Activated CD4-positive, alpha-beta T cell treated with anti-CD3 and anti-CD28 coated beads, Interleukin-2, amount 10 ng/mL, durations not matched to agents 7 days and 5 days (primary cell): ENCODE data around the gene FMN1. TPM values are rescaled to one million over a fixed set of nuclear protein-coding genes. Genes with fewer than 3 reads are reported as not detected.

Experiments used
- CTCF ChIA-PET: fragments of 350-600 bp; sonication (Branson Sonifier 250); formaldehyde crosslinking; loops from one replicate; lab custom pipeline; 2021; ENCODE audit warnings: antibody characterized with exemption; lab: Charles Lee
- POLR2A ChIA-PET: fragments of 350-600 bp; sonication (Branson Sonifier 250); formaldehyde crosslinking; loops from one replicate; lab custom pipeline; 2021; ENCODE audit warnings: antibody characterized with exemption; lab: Charles Lee
- DNase-seq: peaks from one replicate; pipeline ENCODE4 v3.0.0-alpha.2; 2020
- H3K27ac Mint-ChIP-seq: one replicate; pipeline ENCODE4 v1.8.0; 2021; ENCODE audit warnings: mild to moderate bottlenecking, moderate library complexity, mixed read lengths
- H3K27me3 Mint-ChIP-seq: one replicate; pipeline ENCODE4 v1.8.0; 2021; ENCODE audit warnings: mixed read lengths
- H3K36me3 Mint-ChIP-seq: one replicate; pipeline ENCODE4 v1.8.0; 2021; ENCODE audit warnings: low read depth, mixed read lengths
- H3K4me1 Mint-ChIP-seq: one replicate; pipeline ENCODE4 v1.8.0; 2021; ENCODE audit warnings: mixed read lengths
- H3K4me3 Mint-ChIP-seq: one replicate; pipeline ENCODE4 v1.8.0; 2021; ENCODE audit warnings: mild to moderate bottlenecking, moderate library complexity, mixed read lengths
- H3K9me3 Mint-ChIP-seq: one replicate; pipeline ENCODE4 v1.8.0; 2021; ENCODE audit warnings: mixed read lengths
- total RNA-seq, 2 experiments: library from RNA; stranded (reverse); gene quantifications; one replicate each; pipeline ENCODE4 v1.2.3, GENCODE V29; 2021

FMN1 gene
- total RNA-seq, 2 experiments from 2014 or later = 0.04 to 0.12 TPM

DNA sequence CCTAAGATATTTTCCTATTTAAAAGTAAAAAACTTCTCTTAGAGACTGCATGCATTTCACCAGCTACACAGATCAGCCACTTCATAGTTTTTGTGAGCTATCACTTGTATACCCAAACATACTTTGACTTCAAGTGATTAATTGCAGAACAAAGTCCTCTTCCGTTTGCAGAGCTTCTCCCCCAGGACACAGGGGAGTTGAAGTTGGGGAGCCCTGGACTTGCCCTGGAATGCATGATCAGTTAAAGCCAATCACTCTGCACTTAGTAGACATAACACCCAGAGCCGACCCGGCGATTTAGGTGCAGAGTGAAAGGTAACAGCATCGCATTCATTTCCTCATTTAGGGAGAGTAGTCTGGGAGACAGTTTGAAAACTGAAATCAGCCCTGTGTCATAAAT is 406.6 kb downstream of the FMN1 start:
- H3K27me3 Mint-ChIP-seq = peaks cover 9% of the 10 kb centered on the region
- POLR2A ChIA-PET = no interaction called here
- no peak for DNase-seq
- no peak overlapping the region for H3K4me3 Mint-ChIP-seq
- H3K4me1 Mint-ChIP-seq = no peaks in the 10 kb centered on the region
- no peaks in the 10 kb centered on the region for H3K9me3 Mint-ChIP-seq
- no peak overlapping the region for H3K27ac Mint-ChIP-seq
- CTCF ChIA-PET = no interaction called here
- no peaks in the 10 kb centered on the region for H3K36me3 Mint-ChIP-seq

DNA sequence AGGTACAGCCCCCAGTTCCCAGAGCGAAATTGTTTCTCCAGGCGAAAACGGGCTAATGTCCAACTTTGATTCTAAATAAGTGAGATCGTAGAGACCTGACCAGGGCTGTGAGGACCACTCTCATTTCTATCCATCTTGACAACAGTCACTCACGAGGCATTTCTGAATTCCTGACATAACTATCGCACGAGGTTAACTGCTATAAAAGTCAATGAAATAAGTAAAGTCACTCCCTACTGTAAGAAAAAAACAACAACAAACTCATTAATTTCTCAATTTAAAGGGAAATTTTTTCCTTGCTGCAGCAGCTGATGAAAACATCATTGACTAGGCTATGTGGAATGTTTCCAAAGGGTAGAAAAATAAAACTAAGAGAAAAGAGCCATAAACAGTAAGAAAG is 407.6 kb downstream of the FMN1 start:
- ChIA-PET POLR2A (no interaction called here), CTCF (no interaction called here)
- Mint-ChIP-seq H3K9me3 (no peaks in the 10 kb centered on the region), H3K36me3 (no peaks in the 10 kb centered on the region), H3K4me1 (no peaks in the 10 kb centered on the region), H3K27me3 (peaks cover 8% of the 10 kb centered on the region), H3K4me3 (no peak overlapping the region), H3K27ac (no peak overlapping the region)
- no peak for DNase-seq

DNA sequence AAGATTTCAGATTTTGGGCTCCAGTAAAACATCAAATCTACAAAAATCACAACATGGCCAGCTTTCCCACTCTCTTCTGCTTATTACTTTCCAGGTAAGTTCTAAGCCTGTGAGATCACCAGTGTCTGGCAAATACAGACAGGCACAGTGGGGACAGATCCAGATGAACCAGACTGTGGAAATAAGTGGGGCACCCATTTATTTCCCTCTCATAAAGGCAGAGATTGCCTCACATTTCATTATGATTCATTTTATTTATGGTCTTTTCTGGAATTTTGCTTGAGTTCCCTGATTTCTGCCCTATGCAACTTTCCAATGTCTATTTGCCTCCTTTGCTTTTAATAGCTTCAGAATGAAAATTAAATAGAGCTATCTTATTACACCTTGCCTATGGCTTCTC is 409.9 kb downstream of the FMN1 start:
- ChIA-PET CTCF (interaction anchor here (0.6 kb wide), 1 partner anchor 55 kb away, joined by 5 read pairs; no protein-coding TSS in a partner anchor), POLR2A (no interaction called here)
- peaks cover 8% of the 10 kb centered on the region for H3K27me3 Mint-ChIP-seq
- no peaks in the 10 kb centered on the region for H3K36me3 Mint-ChIP-seq
- H3K27ac Mint-ChIP-seq = no peak overlapping the region
- no peak for DNase-seq
- no peak overlapping the region for H3K4me3 Mint-ChIP-seq
- no peaks in the 10 kb centered on the region for H3K9me3 Mint-ChIP-seq
- no peaks in the 10 kb centered on the region for H3K4me1 Mint-ChIP-seq

DNA sequence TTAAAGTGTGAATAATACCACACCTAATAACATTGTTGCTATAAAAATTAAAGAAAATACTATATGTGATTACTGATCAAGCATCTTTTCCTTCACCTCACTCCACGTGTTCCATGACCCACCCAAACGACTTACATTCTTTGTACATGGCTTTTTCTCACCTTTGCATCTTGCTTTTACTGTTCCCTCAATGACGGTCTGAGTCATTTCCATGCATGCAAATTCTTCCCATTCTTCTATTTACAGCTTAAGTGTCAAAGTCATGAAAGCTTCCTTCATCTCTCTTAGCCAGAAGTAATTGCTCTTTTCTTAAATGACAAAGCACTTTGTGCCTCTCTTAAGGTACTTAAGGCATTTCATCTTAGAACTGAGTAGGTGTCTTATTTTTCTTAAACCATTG is 412.7 kb downstream of the FMN1 start:
- peaks cover 8% of the 10 kb centered on the region for H3K27me3 Mint-ChIP-seq
- POLR2A ChIA-PET = no interaction called here

DNA sequence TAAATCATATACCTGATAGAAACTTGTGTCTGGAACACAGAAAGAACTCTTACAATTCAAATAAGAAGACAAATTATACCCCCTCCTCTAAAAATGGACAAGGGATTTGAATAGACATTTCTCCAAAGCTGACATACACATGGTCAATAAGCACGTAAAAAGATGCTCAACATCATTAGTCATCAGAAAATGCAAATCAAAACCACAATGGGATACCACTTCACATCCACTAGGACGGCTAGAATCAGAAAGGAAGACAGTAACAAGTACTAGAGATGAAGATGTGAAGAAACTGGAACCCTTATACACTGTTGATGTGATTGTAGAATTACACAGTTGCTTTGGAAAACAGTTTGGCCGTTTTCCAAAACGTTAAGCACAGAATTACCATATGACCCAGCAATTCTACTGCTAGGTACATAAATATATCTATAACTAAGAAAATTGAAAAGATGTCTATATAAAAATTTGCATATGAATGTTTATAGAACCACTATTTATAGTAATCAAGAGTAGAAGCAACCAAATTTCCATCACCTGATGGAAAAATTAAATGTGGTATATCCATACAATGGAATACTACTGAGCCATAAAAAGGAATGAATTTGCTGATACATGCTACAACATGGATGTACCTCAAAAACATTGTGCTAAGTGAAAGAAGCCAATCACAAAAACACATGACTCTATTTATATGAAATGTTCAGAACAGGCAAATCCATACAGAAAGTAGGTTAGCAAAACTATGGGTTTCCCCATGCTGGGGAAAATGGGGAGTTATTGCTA is 415.9 kb downstream of the FMN1 start:
- peaks cover 3% of the 10 kb centered on the region for H3K27me3 Mint-ChIP-seq
- no peaks in the 10 kb centered on the region for H3K36me3 Mint-ChIP-seq
- no peaks in the 10 kb centered on the region for H3K4me1 Mint-ChIP-seq
- H3K27ac Mint-ChIP-seq = no peak overlapping the region
- ChIA-PET CTCF (no interaction called here), POLR2A (no interaction called here)
- no peak for DNase-seq
- H3K9me3 Mint-ChIP-seq = peaks cover 2% of the 10 kb centered on the region
- no peak overlapping the region for H3K4me3 Mint-ChIP-seq

More for the DNA sequence above, 412.7 kb downstream of the FMN1 start:
- Mint-ChIP-seq H3K9me3 (peaks cover 2% of the 10 kb centered on the region), H3K36me3 (no peaks in the 10 kb centered on the region), H3K4me1 (no peaks in the 10 kb centered on the region), H3K27ac (no peak overlapping the region), H3K4me3 (no peak overlapping the region)
- no peak for DNase-seq
- CTCF ChIA-PET = no interaction called here

DNA sequence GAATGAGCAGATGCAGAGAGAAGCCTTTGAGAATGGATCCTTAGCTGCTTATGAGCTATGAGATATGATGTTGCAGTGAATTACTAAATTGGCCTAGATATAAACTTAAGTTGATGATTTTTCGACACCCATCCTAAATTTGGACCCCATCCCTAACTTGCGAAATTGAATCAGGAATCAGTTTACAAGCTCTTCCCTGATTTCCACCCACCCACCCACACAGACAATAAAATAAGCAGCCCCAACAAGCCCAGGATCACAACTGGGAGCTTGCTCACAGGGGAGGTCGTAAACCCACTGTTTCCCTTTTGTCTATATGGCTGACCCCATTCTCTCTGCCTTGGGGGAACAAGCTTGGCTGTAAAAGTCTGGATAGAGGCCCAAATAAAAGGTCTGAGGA is 419.4 kb downstream of the FMN1 start:
- no peak for DNase-seq
- Mint-ChIP-seq H3K4me3 (no peak overlapping the region), H3K27ac (no peak overlapping the region), H3K27me3 (peaks cover 3% of the 10 kb centered on the region), H3K9me3 (peaks cover 2% of the 10 kb centered on the region), H3K4me1 (no peaks in the 10 kb centered on the region), H3K36me3 (no peaks in the 10 kb centered on the region)
- ChIA-PET CTCF (interaction anchor here (1.4 kb wide), 1 partner anchor 19 kb away, joined by 4 read pairs; no protein-coding TSS in a partner anchor), POLR2A (no interaction called here)

DNA sequence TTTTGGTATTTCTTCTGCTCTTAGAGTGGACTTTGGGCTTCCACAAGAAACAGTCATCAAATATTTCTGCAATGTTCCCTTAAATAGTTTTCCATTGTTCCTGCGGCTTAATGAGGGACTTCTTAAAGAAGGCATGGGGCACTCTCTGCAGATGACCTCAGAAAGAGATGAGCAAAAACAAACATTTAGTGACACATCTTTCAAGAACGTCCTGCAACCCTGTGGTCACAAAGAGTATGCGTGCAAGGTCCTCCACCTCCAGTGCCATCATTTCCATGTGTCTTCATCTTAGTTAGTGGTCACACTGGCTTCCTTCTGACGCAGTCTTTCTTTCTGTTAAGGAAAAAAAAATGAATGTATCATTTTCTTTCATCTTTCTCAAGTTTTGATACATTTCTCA is 420.5 kb downstream of the FMN1 start:
- no peak overlapping the region for H3K27ac Mint-ChIP-seq
- CTCF ChIA-PET = no interaction called here

DNA sequence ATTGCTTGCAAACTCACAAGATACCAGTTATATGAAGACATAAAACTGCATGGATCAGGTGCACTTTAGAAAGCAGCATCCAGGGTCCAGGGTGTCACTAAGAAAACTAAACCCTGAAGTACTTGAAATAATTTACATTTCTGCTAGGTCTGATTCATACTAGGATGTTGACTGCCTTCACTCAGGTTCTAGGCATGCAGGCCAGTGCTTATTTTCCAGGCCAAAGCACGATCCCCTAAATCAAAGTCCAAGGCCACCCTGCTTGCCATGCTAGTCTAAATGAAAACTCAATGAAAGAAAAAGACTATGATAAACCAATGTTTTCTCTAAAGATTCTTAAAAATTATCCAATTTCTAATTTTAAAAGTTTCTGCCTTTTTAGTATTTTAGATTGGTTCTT is 427.3 kb downstream of the FMN1 start:
- no peaks in the 10 kb centered on the region for H3K9me3 Mint-ChIP-seq
- ChIA-PET CTCF (no interaction called here), POLR2A (no interaction called here)
- no peak overlapping the region for H3K27ac Mint-ChIP-seq
- H3K4me1 Mint-ChIP-seq = no peaks in the 10 kb centered on the region
- no peak for DNase-seq
- H3K27me3 Mint-ChIP-seq = peaks cover 12% of the 10 kb centered on the region
- no peaks in the 10 kb centered on the region for H3K36me3 Mint-ChIP-seq
- H3K4me3 Mint-ChIP-seq = no peak overlapping the region

More for the DNA sequence above, 420.5 kb downstream of the FMN1 start:
- POLR2A ChIA-PET = no interaction called here
- H3K4me3 Mint-ChIP-seq = no peak overlapping the region
- DNase-seq = no peak
- no peaks in the 10 kb centered on the region for H3K4me1 Mint-ChIP-seq
- peaks cover 8% of the 10 kb centered on the region for H3K27me3 Mint-ChIP-seq
- no peaks in the 10 kb centered on the region for H3K36me3 Mint-ChIP-seq
- peaks cover 2% of the 10 kb centered on the region for H3K9me3 Mint-ChIP-seq

DNA sequence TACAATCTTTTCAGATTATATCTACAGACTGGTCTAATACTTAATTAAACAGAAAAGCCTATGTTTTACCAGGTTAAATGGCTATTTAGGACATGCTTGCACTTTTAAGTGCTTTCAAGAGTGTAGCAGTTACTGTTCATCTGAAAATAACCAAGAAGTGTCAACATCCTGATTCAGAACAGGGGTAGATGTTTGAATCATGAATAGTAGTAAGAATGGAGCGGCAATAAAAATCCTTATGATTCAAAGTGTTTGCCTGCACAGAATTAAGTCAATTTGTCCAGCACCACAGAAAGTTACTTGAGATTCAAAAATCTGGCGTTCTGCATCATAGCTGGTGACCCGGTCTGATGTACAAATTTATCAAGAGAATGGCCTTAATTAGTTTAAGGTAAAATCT is 428.4 kb downstream of the FMN1 start:
- H3K9me3 Mint-ChIP-seq = no peaks in the 10 kb centered on the region

DNA sequence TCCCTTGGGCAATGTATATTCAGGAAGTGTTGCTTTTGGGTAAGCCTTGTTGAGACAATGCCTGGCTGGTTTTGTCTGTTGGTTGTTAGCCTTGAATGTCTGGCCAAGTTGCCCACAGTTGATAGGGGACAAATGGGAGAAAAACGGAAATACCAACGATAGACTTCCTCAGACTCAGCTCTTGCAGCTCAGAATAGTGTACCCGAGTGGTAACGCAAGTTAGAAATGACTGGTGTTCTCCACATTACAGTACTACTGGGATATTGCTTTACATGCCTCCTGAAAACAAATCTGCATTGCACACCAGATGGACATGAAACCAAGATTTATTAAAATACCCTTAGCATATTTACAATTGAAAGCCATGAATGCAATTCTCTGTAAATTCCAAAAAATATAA is 429.3 kb downstream of the FMN1 start:
- POLR2A ChIA-PET = no interaction called here
- DNase-seq = no peak
- Mint-ChIP-seq H3K27me3 (peaks cover 18% of the 10 kb centered on the region), H3K36me3 (no peaks in the 10 kb centered on the region), H3K4me3 (no peak overlapping the region), H3K27ac (no peak overlapping the region), H3K9me3 (no peaks in the 10 kb centered on the region), H3K4me1 (no peaks in the 10 kb centered on the region)
- CTCF ChIA-PET = no interaction called here

More for the DNA sequence above, 428.4 kb downstream of the FMN1 start:
- Mint-ChIP-seq H3K4me3 (no peak overlapping the region), H3K36me3 (no peaks in the 10 kb centered on the region), H3K4me1 (no peaks in the 10 kb centered on the region), H3K27me3 (peaks cover 14% of the 10 kb centered on the region), H3K27ac (no peak overlapping the region)
- ChIA-PET CTCF (no interaction called here), POLR2A (no interaction called here)
- no peak for DNase-seq

DNA sequence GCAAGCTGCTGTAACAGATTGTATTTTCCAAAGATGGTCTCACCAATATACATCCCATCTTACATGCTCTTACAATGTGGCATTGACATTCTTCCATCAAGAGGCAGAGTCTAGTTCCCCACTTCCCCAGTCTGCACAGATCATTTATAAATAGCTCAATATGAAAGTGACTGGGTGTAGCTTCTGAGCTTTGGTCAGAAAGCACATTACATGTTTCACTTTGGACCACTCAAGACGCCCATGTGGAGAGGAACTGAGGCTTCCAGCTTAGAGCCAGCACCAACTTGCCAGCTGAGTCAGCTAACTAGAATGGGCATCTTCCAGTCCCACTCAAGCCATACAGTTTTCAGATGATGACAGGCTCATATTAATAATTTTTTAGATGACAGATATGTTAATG is 431.2 kb downstream of the FMN1 start:
- H3K9me3 Mint-ChIP-seq = no peaks in the 10 kb centered on the region
- POLR2A ChIA-PET = no interaction called here
- H3K27me3 Mint-ChIP-seq = peaks cover 15% of the 10 kb centered on the region
- no peak for DNase-seq
- no peak overlapping the region for H3K27ac Mint-ChIP-seq
- H3K4me3 Mint-ChIP-seq = no peak overlapping the region
- CTCF ChIA-PET = no interaction called here
- no peaks in the 10 kb centered on the region for H3K36me3 Mint-ChIP-seq
- no peaks in the 10 kb centered on the region for H3K4me1 Mint-ChIP-seq

DNA sequence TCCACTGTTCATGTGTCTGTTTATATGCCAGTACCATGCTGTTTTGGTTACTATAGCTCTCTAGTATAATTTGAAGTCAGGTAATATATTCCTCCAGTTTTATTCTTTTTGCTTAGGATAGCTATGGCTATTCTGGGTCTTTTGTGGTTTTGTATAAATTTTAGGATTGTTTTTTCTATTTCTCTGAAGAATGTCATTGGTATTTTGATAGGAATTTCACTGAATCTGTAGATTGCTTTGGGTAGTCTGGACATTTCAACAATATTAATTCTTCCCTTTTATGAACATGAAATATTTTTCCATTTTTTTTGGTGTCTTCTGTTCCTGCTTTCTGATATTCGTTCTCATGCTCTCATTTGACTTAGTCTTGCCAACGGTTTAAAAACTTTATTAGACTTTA is 437.1 kb downstream of the FMN1 start:
- Mint-ChIP-seq H3K36me3 (no peaks in the 10 kb centered on the region), H3K9me3 (no peaks in the 10 kb centered on the region), H3K27me3 (peaks cover 31% of the 10 kb centered on the region), H3K4me3 (no peak overlapping the region), H3K27ac (no peak overlapping the region), H3K4me1 (no peaks in the 10 kb centered on the region)
- DNase-seq = no peak
- ChIA-PET CTCF (no interaction called here), POLR2A (no interaction called here)

DNA sequence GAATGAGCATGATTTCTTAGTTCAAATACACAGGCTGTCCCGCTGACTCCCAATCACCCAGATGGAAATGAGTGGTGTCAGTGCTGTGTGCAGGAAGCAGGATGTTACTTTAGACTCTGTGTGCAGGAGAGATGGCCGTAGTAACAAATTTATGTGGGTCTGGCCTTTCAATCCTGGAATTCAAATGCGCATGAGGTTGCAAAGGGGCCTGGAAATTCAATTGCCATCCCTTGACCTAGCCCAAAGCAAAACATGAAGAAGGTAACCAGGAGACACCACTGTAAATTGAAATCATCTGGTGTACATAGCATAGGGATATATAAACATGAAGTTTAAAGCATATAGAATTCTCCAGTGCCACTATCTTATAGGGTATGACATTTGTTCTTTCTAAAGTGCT is 443.5 kb downstream of the FMN1 start:
- Mint-ChIP-seq H3K9me3 (no peaks in the 10 kb centered on the region), H3K4me3 (no peak overlapping the region), H3K36me3 (no peaks in the 10 kb centered on the region), H3K4me1 (no peaks in the 10 kb centered on the region), H3K27me3 (peaks cover 10% of the 10 kb centered on the region), H3K27ac (no peak overlapping the region)
- CTCF ChIA-PET = interaction anchor here (1.2 kb wide), 1 partner anchor 17 kb away, joined by 3 read pairs; no protein-coding TSS in a partner anchor
- no peak for DNase-seq
- POLR2A ChIA-PET = no interaction called here

DNA sequence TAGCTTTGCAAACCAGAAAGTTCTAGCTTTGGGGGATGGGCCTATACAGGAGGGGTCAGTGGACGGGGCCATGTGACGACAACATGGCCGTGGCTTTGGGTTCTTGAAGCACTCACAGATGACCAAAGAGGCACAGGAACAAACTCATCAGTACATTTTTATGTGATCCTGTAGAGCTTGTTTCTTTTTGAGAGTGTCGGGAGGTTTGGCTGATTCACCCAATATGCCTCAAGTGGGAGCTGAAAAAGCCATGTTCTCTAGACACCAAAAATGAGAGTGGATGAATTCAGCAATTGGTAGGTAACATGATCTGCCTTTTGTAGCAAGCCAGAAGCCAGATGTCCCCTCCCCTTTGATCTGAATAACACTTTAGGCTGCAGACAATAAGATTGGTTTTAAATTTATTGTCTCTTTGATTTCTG is 446.6 kb downstream of the FMN1 start:
- H3K9me3 Mint-ChIP-seq = no peaks in the 10 kb centered on the region
- no peak for DNase-seq
- POLR2A ChIA-PET = no interaction called here
- no peaks in the 10 kb centered on the region for H3K4me1 Mint-ChIP-seq
- no peaks in the 10 kb centered on the region for H3K36me3 Mint-ChIP-seq
- no peak overlapping the region for H3K4me3 Mint-ChIP-seq
- H3K27ac Mint-ChIP-seq = no peak overlapping the region
- CTCF ChIA-PET = no interaction called here
- H3K27me3 Mint-ChIP-seq = peaks cover 19% of the 10 kb centered on the region
